Epithelial cell of umbilical artery (primary cell): ENCODE measurements around the gene PPP1R18. TPM values are rescaled to one million over a fixed set of nuclear protein-coding genes. Genes with fewer than 3 reads are reported as not detected.

ENCODE experiments used
- total RNA-seq: library from RNA; depleted of rRNA; stranded (reverse); fragments of >200 nt; gene quantifications from 2 replicates; pipeline ENCODE4 v1.2.3, GENCODE V29; 2014

Gene PPP1R18, protein sequence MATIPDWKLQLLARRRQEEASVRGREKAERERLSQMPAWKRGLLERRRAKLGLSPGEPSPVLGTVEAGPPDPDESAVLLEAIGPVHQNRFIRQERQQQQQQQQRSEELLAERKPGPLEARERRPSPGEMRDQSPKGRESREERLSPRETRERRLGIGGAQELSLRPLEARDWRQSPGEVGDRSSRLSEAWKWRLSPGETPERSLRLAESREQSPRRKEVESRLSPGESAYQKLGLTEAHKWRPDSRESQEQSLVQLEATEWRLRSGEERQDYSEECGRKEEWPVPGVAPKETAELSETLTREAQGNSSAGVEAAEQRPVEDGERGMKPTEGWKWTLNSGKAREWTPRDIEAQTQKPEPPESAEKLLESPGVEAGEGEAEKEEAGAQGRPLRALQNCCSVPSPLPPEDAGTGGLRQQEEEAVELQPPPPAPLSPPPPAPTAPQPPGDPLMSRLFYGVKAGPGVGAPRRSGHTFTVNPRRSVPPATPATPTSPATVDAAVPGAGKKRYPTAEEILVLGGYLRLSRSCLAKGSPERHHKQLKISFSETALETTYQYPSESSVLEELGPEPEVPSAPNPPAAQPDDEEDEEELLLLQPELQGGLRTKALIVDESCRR
- 48.1 and 49.8 TPM in 2 replicates for total RNA-seq

DNA sequence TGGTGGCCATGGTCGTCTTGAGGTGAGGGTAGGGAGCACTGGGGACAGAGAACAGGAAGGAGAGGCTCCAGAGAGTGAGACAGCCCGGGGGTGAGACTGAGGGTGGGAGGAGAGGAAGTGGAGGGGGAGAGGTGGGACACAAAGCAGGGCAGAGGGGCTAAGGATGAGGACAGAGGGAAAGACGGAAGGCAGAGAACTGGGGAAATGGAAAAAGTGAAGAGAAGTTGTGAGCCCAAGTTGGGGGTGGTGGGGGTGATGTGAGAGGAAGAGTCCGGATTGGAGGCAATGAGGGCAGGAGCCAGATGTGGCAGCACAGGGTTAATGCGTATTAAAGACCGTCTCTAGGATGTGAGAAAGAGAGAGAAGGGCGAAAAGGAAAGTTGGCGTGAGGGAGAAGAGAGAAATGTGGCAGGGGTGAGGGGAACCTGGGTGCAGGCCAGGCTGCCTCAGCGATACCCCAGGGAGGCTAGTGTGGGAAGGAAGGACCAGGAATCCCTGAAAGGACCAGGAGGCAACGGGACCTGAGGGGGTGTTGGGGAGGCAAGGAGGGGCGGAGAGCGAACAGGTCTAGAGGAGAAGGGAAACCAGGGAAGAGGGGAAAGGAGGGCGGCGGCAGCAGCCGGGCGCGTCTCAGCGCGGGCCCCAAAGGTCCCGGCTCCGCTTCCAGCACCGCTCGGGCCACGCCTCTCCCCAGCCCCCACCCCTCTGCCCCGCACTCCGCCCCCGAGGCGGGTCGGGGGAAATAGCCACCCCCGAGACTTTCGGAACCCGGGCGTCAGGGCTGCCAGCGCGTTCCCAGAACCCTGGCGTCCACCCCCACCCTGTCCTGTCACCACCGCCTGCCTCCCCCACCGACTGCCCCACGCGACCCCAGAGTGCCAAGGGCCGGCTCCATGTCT, at the start of gene PPP1R18:
PPP1R18 (minus strand) TSS at position 637 of the 899 bp plus-strand sequence; CDS start at position 10, 627 bp downstream.

DNA sequence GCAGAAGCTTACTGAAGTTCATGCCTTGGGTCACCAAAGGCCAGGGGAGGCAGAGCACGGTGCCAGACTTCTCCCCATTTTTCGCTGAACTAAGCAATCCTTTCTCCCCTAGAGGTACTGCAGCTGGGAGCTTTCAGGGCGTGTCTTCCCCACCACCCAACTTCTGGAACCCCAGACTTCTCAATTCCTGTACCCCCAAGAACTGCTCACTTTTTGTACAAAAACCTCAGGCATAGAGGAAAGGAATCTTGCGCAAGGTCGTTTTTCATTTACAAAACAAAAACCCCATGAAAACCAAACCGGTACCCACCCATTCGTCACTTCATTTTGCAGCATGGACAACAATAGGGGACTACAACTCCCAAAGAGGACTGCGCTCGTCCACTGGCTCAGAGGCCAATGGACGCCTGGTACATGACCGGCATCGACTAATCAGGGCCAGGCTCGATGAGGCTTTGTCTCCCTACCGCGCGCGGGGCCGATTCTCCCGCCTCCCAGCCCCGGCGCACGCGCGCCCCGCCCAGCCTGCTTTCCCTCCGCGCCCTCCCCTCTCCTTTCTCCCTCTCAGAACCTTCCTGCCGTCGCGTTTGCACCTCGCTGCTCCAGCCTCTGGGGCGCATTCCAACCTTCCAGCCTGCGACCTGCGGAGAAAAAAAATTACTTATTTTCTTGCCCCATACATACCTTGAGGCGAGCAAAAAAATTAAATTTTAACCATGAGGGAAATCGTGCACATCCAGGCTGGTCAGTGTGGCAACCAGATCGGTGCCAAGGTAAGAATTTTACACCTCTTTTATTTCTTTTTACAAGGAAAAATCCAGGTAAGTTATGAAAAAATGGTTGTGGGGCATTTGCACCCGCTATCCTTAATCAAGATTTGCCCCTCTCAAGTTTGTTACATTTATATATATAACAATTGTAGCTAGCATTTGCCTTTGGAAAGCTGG, 33.6 kb upstream of the PPP1R18 start, which contains the start of gene TUBB:
TUBB (plus strand) TSS at position 562 of the 947 bp plus-strand sequence; CDS start at position 717, 155 bp downstream.

DNA sequence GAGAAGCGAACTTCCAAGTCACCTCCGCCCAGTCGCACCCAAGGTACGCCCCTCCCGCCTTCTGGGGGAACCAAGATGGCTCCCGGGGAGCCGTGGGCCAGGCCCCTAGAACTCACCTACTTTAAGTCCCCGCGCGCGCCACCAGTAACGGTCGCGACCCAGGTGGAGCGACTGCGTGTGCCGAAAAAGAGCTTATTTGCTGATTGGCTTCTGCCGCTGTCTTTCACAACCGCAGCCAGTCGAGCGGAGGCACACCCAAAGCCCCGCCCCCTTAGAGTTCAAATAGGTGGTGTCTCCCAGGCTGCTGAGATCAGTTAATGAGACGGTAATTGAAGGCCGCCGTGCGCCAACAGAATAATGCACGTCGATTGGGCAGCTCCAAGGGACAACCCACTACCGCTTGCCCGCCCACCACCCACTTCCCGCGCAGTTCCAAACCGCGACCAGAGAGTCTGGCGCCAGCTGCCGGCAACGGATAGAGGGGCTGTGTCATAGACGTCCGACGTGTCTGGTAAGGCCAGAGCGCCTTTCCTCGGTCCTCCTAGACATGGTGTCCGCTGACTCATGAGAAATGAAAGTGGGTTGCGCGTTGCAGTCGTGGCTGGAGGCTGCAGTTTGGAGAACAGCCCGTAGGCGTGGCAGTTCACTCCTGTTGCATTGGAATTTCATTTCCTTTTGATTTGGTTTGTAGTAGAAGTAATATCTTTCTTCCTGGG, 30.8 kb upstream of the PPP1R18 start, which contains the start of gene MDC1:
MDC1 (minus strand) TSS at position 153 of the 716 bp plus-strand sequence. CDS start 2,106 bp downstream, outside the sequence.

DNA sequence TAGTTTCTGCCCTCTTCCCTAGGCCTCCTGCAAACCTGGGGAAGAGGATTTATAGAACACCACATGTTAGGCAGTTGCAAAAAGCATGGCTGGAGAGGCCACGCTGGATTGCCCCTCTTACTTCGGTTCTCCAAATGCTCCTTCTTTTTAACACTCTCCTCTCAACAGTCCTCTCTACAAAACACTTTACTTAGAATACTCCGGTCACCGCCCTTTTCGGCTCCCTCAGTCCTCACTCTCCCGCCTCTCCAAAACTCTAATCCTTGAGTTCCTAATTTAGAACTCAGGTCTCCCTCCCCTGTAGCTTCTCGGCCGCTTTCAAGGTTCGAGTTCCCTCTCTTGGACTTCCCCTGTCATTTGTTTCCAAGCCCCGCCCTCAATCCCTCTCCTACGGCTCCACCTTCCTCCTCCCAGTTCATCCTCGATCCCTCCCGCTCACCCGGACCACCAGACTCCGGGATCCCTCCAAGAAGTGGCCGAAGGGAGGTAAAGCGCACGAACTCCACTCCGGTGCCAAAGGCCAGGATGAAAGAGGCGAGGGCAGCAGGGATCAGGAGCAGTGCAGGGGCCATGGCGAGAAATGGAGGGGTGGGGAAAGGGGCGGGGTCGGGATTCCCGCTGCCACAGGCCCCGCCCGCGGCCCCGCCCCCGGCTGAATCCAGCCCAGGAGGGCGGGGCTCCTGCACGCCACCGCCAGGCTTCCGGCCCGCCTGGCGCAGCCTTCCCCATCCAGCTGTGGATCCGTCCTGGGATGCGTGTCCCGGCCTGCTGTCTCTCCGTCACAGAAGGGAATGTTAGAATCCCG, 4.2 kb upstream of the PPP1R18 start, which contains the start of gene NRM:
NRM (minus strand) TSS at position 582 of the 805 bp plus-strand sequence; CDS start at position 572, 10 bp downstream.

DNA sequence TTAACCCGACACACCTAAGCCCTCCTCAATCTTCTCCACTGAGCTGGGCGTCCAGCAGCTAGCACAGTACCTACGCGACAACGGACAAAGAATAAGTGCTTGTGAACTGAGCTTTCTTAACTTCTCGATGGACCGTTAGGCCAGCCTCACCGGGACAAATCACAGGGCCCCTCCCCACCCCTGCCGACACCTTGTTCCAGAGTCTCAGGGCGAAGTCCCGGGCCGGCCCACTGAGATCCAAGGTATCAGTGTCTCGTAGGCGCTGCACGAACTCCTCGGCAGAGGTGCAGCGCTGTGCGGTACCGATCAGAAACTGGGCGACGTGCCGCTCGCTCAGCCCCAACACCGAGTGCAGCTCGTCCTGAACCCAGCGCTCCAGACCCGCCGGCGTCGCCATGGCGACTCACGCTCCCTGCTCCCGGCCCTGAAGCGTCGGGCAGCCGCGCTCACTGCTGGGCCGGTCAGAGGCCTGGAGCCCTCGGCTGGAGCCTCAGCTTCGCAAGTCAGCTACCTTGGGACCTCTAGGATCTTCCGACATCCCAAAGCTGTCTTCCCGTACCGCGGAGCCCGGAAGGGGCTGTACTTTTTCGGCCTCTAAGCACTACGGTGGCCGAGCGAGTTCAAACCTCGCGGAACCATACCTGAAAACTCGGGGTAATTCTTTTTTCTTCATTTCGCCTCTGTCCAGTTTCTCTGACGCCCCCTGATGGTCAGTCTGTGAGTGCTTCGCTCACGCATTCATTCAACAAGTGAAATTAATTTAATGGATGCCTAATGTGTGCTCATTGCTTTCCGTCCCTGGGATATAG, 13.8 kb downstream of the PPP1R18 start, which contains the start of gene DHX16:
DHX16 (minus strand) TSS at position 562 of the 809 bp plus-strand sequence; CDS start at position 397, 165 bp downstream.

DNA sequence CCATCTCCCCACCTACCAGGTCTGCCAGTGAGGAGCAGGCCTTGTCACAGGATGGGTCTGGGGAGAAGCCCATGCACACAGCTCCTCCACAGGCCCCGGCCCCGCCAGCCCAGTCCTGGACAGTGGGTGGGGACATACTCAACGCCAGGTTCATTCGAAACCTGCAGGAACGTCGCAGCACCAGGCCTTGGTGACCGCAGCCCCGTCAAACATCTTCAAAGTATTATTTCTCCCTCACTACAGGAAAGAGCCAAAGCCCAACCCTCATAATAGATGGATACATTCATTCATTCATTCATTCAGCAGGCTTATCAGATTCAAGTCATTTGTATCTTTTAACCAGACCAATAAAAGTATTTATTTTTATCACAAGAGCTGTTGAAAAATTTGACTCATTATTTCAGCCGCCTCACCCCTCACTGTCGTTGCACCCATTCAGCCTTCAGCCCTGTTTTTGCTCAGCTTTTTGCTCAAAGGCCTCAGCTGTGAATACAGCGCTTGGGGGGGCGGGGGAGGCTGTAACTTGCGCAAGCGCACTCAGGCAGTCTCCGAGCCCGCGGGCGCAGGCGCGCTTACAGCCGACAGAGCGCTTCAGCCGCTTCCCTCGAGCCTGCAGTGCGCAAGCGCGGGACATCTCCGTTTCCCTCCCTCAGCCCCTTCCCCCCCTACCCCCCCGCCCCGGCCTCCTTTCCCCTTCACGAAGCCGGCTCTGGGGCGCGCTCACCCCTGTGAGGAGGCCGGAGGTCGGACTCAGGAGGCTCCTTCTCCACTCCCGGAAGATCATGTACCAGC, 39.8 kb downstream of the PPP1R18 start, which contains the start of gene C6orf136:
C6orf136 (plus strand) TSS at position 684 of the 792 bp plus-strand sequence; CDS start at position 783, 99 bp downstream.

DNA sequence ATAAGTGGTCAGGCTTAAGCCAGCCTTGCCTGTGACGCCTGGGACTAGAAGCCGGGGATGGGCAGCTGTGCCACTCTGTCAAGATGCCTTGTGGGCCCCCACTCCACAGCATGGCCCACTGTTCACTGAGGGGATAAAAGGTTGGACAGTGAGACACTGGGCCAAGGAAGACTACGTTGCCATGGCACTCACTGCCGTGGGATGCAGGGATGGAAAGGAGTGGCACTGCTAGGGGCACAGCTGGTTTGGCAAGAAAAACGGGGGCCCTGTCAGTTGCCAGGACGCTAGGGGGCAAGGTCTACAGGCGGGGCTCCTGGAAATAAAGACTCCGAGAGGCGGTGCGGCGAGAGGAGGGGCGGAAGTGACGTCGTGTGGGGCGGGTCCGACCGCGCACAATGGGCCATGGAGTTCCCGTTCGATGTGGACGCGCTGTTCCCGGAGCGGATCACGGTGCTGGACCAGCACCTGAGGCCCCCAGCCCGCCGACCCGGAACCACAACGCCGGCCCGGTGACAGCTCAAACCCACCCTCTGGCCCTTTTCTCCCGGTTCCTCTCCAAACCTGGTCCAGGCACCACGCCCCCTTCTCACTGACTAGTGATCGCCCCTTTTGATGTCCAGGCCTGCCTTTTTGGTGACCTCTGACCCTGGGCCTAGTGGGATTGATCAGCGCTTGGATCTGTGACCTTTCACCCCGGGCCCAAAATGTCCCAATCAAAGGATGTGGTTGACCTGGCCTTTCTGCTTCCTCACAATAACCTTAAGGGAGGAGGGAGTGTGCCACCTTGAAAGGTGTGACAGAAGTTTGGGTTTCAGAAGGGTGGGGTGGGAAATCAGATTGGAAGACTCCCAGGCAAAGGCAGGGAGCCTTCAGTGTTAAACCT, 59.7 kb downstream of the PPP1R18 start, which contains the start of gene ATAT1:
ATAT1 (plus strand) TSS at position 391 of the 883 bp plus-strand sequence.

Other genes starting within 250 kb of the PPP1R18 start
- gene HLA-E, start 197.1 kb downstream of the PPP1R18 start, total RNA-seq, result 548 and 551 TPM in 2 replicates
- 41.6 and 45.1 TPM in 2 replicates for gene GNL1, start 130.2 kb downstream of the PPP1R18 start, total RNA-seq
- gene PRR3, start 129.3 kb downstream of the PPP1R18 start, total RNA-seq, result 1.5 and 2.6 TPM in 2 replicates
- 43.5 and 44.2 TPM in 2 replicates for gene ABCF1, start 115.2 kb downstream of the PPP1R18 start, total RNA-seq
- 8.8 and 12.9 TPM in 2 replicates for gene PPP1R10, start 69.4 kb downstream of the PPP1R18 start, total RNA-seq
- 55.5 and 57.3 TPM in 2 replicates for gene MRPS18B, start 68.8 kb downstream of the PPP1R18 start, total RNA-seq
- 2.6 and 5.8 TPM in 2 replicates for gene ATAT1, start 59.8 kb downstream of the PPP1R18 start, total RNA-seq
- gene C6orf136, start 39.5 kb downstream of the PPP1R18 start, total RNA-seq, result 3.2 and 4.5 TPM in 2 replicates
- 38.3 and 41.0 TPM in 2 replicates for gene DHX16, start 13.6 kb downstream of the PPP1R18 start, total RNA-seq
- 1.9 and 3.8 TPM in 2 replicates for gene NRM, start 4.3 kb upstream of the PPP1R18 start, total RNA-seq
- 6.2 and 7.5 TPM in 2 replicates for gene MDC1, start 30.6 kb upstream of the PPP1R18 start, total RNA-seq
- 311 and 367 TPM in 2 replicates for gene TUBB, start 33.7 kb upstream of the PPP1R18 start, total RNA-seq
- 31.5 and 64.0 TPM in 2 replicates for gene FLOT1, start 56.0 kb upstream of the PPP1R18 start, total RNA-seq
- gene IER3, start 57.9 kb upstream of the PPP1R18 start, total RNA-seq, result 160 and 166 TPM in 2 replicates
- gene DDR1, start 197.9 kb upstream of the PPP1R18 start, total RNA-seq, result 8.1 and 8.8 TPM in 2 replicates
- gene GTF2H4, start 221.6 kb upstream of the PPP1R18 start, total RNA-seq, result 10.1 and 16.3 TPM in 2 replicates
- 15.9 and 27.8 TPM in 2 replicates for gene VARS2, start 227.6 kb upstream of the PPP1R18 start, total RNA-seq
- not detected in 2 replicates for gene SFTA2, start 245.5 kb upstream of the PPP1R18 start, total RNA-seq